GM21619 (cell line): ENCODE measurements around the gene LRRC4C.

Experiments used
- ATAC-seq: cut with Tn5 transposase; IDR thresholded peaks from one replicate; pipeline ENCODE4 v1.9.1; 2021; ENCODE audit not compliant: unreplicated experiment

LRRC4C gene

GRCh38 chr11:40302669-40303068 is 1156.8 kb downstream of the LRRC4C start:
- no peak for ATAC-seq

- no peak for ATAC-seq
Observed at GRCh38 chr11:40295466-40295865, 1164.0 kb downstream of the LRRC4C start.

DNA sequence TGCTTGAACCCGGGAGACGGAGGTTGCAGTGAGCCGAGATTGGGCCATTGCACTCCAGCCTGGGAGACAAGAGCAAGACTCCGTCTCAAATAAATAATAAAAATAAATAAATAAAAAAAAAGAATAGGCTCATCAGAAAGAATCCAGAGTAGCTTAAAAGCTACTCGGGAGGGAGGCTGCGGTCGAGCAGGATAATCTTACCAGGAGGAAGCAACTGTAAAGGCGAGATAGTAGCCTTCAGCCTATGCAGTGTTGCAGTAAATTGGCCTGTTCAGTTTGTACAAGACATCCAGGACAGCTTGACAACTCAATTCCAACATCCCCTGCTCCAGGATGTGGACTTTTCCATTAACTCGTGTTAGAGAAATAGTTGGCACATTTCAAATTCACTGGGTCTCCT is 1164.7 kb downstream of the LRRC4C start:
- ATAC-seq: no peak

DNA sequence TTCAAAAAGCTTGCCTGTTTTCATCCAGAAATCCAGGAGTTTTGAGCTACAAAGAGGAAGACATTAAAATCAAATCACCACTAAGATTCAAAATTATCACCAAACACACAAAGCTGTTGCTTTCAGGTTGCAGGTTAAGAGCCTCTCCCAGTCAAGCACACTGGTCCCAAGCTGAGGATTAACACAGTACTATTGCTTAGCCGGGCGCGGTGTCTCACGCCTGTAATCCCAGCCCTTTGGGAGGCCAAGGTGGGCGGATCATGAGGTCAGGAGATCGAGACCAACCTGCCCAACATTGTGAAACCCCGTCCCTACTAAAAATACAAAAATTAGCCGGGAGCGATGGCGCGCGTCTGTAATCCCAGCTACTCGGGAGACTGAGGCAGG is 1165.1 kb downstream of the LRRC4C start:
- ATAC-seq: peak; percentile 12

DNA sequence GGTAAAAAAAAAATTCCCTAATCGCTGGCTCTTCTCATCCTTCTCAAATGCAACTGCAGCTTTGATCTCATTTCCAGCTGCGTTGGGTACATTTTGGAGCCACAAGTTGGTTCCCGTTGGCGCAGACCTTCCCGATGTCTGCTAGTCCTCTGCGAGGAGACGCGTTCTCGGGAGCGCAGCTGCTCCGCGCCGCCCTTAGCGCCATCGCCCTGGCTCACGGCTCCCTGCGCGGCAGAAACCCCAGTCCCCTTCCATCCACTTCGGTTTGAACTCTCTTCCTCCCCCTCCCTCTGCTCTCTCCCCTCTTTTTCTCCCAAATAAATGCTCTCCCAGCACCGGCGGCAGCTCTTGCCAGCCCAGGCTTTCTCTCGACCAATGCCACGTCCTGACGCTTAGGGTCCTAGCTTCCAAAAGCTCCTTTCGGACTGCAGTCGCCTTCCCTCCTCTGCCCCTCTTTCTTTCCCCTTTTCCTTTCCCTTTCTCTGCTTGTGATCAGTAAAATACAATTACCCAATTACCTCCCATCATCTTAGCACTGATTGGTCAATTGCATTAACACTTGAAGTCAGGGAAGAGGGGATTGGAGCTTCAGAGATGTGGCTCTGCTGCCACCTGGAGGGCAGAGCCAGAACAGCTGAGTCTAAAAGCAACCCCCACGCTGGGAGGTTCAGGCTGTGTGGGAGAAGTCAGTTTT is 1165.7 kb downstream of the LRRC4C start:
- peak; percentile 96 for ATAC-seq

- no peak for ATAC-seq
Observed at GRCh38 chr11:40292721-40293508, 1166.5 kb downstream of the LRRC4C start.

GRCh38 chr11:40291741-40292140 is 1167.7 kb downstream of the LRRC4C start:
- no peak for ATAC-seq

DNA sequence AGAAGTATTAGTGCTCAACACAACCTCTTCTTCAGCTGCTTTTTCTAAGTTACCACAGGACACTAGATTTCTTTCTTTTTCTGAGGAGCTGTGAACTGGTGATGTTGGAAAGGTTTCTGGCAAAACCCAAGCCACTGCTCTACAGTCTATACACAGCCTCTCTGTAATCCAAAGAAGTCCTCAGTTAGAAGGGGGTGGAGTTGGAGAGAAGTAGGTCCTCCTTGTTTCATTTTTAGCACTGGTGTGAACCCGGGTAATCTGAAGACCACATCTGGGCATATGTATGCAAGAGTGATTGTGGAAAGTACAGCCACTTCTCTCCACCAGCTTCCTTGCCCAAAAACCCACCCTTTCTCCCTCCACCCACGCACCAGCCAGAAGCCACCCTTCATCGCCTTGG is 1168.1 kb downstream of the LRRC4C start:
- ATAC-seq: no peak

- ATAC-seq: no peak
Observed at GRCh38 chr11:40290171-40290631, 1169.3 kb downstream of the LRRC4C start.

DNA sequence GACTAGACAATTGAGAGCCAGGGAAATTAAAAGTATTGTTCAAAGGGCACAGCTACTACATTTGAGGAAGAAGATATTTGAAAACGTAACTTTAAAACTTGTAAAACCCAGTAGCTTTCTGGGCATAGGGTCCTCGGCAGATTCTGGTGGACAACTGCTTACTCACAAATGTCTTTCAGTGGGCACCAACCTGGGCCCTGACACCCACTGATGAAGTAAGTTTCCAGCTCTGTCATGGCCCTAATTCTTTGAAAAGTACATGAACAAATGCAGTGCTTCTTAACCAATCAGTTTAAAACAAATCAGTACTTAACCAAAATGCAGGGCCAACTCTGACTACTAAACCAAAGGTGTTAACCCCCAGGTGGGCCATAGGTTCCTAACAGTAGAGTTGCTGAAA is 1170.1 kb downstream of the LRRC4C start:
- no peak for ATAC-seq

DNA sequence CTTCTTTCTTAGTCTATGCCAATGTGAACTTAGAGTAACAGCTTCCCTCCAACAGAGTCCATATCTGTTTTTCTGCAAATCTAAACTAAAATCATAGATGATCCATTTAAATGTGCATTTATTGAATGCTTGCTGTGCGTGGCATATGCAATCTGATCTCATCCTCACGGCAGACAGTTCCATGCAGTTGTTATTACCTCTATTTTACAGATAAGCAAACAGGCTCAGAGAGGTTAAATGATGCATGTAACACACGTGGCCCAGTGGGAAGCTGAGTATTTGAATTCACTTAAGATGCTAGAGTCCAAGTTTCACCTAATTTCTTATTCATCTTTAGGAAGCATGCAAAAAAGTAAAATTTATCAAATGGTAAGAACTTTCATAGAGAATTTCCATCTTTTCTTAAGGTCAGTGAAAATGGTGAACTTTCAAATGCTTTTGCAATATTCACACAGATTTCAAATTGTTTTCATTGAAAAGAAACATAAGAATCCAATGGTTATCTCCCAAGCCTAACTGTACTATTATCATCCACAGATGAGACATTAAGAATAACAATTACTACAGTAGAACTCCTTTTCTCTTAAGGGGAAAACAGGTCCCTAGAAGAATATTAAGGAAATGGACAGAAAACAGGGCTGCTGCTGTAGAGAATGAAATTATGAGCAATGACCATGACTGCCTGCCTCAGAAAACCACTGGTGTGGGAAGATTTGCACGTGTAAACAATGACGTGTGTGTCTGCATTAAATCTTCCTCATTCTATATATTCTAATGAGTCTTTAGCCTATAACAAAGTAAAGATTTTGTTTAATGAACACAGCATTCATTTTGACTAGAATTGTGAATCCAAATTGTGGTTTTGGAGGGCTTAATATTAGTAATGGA is 1171.3 kb downstream of the LRRC4C start:
- ATAC-seq: no peak

GRCh38 chr11:40286137-40286536 is 1173.3 kb downstream of the LRRC4C start:
- no peak for ATAC-seq

- ATAC-seq: no peak
Observed at GRCh38 chr11:40285558-40285957, 1173.9 kb downstream of the LRRC4C start.

DNA sequence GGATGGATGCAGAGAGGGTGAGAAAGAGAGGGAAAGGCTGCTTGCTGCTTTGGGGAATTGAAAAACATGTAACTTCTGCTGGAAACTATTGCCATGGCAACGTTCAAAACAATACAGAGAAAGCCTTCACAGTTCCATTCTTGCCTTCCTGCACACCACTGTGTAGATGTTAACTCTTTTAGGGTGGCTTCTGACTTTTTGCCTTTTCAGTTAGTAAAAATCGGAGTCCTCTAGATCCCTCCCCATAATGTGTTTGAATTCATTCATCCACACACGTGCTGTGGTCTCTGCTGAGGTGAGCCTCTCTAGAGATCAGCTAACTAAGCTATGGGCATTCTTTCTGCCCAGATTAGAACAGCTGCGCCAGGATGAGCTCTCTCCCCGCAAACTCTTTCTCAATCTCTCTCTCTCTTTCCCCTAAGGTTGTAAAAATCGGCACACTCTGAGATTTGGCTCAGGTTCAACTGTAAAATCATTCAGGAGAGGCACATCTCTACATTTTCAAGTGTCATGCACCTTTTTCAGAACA is 1178.3 kb downstream of the LRRC4C start:
- ATAC-seq: no peak

DNA sequence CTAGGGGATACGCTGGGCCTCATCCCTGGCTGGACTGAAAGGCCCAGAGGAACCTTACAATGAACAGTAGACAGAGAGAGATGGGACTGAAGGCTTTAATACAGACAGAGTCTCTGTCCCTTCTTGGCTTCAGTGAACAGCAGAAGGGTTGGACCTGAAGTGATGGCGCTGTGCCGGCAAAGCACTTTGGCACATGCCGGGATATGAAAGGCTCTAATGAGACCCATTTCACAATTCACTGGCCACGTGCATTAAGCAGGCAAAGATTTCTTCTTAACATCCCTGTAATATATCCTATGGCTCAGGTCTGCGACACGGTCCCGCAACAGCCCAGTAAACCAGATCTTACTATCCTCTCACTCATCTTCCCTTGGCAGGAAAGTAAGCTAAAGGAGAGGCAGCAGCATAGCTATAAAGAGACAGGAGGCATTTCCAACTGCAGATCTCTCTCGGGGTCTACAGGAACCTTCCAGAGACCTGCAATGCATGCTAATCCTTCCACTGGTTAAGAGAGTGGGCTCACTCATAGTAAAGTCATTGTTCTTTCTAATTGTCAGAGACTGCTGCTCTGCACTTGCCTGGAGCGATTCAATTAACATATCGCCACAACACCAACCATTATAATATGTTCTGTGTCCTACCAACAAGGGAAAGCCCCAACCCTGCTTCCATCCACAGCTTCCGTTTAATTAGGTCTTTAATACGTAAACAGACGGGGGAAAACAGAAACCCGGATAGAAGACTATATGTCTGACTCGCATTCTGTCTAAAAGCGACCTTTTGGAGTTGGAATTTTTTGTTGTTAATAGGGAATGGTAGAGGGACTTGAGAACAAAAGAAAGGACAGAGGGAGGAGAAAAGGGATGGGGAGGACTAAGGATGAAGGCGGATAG is 1179.0 kb downstream of the LRRC4C start:
- no peak for ATAC-seq

GRCh38 chr11:40276960-40277359 is 1182.5 kb downstream of the LRRC4C start:
- no peak for ATAC-seq

- ATAC-seq: no peak
Observed at GRCh38 chr11:40274017-40274416, 1185.4 kb downstream of the LRRC4C start.

GRCh38 chr11:40273192-40273732 is 1186.2 kb downstream of the LRRC4C start:
- no peak for ATAC-seq

- ATAC-seq: no peak
Observed at GRCh38 chr11:40271361-40271760, 1188.1 kb downstream of the LRRC4C start.

DNA sequence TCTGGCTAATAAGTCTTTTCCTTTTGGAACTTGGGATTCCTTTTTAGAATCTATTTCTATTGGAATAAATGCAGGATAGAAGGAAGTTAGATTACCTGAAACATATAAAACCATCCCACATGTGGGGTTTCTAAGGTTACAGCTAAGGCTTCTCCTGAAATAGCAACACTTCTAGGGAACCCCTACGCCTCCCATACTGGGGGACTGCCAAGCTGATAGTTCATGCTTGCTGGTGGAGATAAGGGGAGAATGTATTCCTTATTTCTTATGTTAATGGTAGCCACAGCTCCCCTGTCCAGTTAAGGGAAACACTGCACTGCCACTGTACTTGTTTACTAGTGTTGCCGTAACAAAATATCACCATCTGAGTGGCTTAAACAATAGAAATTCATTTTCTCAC is 1189.6 kb downstream of the LRRC4C start:
- ATAC-seq: no peak
